ENCODE results near the gene NDUFAF5. TPM values are rescaled to one million over a fixed set of nuclear protein-coding genes. Genes with fewer than 3 reads are reported as not detected.

NDUFAF5 gene
- total RNA-seq, 4 donors from 2014 or later: 6.6 to 14.5 (median 10.4) TPM

DNA sequence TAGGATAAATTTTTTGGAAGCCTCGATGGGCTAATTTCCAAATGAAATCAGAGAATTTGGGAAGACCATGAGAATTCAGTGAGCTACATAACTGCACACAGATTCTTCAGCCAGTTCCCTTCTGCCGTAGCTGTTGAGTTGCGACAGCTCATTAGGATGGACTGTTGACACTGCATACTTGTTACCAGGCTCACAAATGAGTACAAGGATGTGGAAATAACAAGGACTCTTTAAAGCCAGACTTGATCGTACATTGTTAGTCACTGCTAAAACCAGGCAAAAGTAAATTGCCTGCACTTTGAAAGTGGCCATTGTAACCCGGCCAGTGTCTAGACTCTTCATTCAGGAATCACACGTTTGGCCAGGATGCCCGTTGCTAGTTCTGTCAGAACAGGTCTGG lies 37.0 kb downstream of the NDUFAF5 start:
- H3K9me3 ChIP-seq: no peaks in the 10 kb centered on the region
- intact Hi-C loops (cut with DNase I): no loop called here
- no peak overlapping the region for H3K27ac ChIP-seq
- H3K27me3 ChIP-seq: no peaks in the 10 kb centered on the region
- no peak overlapping the region for H3K4me3 ChIP-seq
- peaks cover 0 to 24% (median 4%) of the 10 kb centered on the region in 3 donors for H3K36me3 ChIP-seq
- DNase-seq: no peak
- 78 to 85% methylated on average over 7 of the region's 7 CpGs for WGBS, 2 donors
- TF ChIP-seq, protein P1, sequence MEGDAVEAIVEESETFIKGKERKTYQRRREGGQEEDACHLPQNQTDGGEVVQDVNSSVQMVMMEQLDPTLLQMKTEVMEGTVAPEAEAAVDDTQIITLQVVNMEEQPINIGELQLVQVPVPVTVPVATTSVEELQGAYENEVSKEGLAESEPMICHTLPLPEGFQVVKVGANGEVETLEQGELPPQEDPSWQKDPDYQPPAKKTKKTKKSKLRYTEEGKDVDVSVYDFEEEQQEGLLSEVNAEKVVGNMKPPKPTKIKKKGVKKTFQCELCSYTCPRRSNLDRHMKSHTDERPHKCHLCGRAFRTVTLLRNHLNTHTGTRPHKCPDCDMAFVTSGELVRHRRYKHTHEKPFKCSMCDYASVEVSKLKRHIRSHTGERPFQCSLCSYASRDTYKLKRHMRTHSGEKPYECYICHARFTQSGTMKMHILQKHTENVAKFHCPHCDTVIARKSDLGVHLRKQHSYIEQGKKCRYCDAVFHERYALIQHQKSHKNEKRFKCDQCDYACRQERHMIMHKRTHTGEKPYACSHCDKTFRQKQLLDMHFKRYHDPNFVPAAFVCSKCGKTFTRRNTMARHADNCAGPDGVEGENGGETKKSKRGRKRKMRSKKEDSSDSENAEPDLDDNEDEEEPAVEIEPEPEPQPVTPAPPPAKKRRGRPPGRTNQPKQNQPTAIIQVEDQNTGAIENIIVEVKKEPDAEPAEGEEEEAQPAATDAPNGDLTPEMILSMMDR (IDR thresholded peaks at IDR 0.05): no peak
- TF ChIP-seq POLR2A (IDR thresholded peaks at IDR 0.05): no peak
- H3K4me1 ChIP-seq: no peaks in the 10 kb centered on the region

DNA sequence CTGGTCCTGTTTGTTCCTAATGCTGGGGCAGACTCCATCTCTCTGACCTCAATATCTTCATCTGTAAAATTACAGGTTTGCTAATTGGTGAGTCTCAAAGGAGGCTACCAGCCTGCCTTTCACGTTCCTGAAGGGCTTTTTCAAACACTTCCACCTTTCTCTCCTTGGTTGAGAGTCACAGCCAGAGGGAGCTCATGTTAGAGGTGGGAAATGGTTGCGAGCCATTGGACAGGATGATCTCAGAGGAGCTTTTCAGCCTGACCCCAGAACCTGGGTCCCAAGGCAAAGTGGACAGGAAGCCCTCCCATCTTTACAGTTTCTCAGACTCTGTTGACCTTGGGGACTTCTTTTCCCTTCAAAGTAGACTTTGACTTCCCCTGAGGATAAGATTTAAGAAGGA lies 37.6 kb downstream of the NDUFAF5 start:
- Histone ChIP-seq H3K9me3 (no peaks in the 10 kb centered on the region), H3K4me1 (no peaks in the 10 kb centered on the region), H3K4me3 (no peak overlapping the region), H3K27me3 (no peaks in the 10 kb centered on the region), H3K36me3 (peaks cover 0 to 18% (median under 1%) of the 10 kb centered on the region in 3 donors), H3K27ac (no peak overlapping the region)
- 53 to 63% methylated on average over 2 of the region's 2 CpGs for WGBS, 2 donors
- TF ChIP-seq POLR2A (IDR thresholded peaks at IDR 0.05): no peak
- TF ChIP-seq, protein P1 (IDR thresholded peaks at IDR 0.05): no peak
- DNase-seq: no peak
- intact Hi-C loops (cut with DNase I): no loop called here

DNA sequence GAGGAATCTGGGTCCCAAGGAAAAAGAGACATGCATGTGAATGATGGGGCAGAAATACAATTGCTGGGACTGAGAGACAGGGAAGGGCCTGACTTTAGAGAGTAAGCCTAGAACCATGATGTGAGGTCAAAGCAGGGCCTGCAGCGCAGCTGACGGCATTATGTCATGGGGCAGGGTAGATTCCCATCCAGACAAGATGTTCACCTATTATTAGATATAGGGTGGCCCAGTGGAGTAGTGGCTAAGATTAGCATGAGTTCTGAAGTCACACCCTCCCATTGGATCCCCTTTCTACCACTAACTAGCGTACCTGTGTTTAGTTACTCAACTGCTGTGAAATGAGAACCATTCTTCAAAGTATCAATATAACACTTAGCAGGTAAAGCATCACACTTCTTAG lies 39.6 kb downstream of the NDUFAF5 start:
- peaks cover 0 to 4% (median 0%) of the 10 kb centered on the region in 3 donors for H3K36me3 ChIP-seq
- H3K27me3 ChIP-seq: no peaks in the 10 kb centered on the region
- H3K9me3 ChIP-seq: no peaks in the 10 kb centered on the region
- H3K27ac ChIP-seq: no peak overlapping the region
- 93 to 94% methylated on average over 3 of the region's 3 CpGs for WGBS, 2 donors
- intact Hi-C loops (cut with DNase I): no loop called here
- no peak for TF ChIP-seq POLR2A (IDR thresholded peaks at IDR 0.05)
- TF ChIP-seq, protein P1 (IDR thresholded peaks at IDR 0.05): no peak
- no peak for DNase-seq
- no peaks in the 10 kb centered on the region for H3K4me1 ChIP-seq
- no peak overlapping the region for H3K4me3 ChIP-seq

GRCh38 chr20:13825465-13825864 lies 40.6 kb downstream of the NDUFAF5 start:
- DNase-seq: no peak
- Histone ChIP-seq H3K4me1 (no peaks in the 10 kb centered on the region), H3K9me3 (no peaks in the 10 kb centered on the region), H3K27ac (no peak overlapping the region), H3K27me3 (no peaks in the 10 kb centered on the region), H3K4me3 (no peak overlapping the region), H3K36me3 (peaks cover 0 to 4% (median 0%) of the 10 kb centered on the region in 3 donors)
- intact Hi-C loops (cut with DNase I): loop anchor here (5.0 kb wide), 1 partner anchor 227 kb away; no protein-coding TSS in a partner anchor
- 54 to 58% methylated on average over 3 of the region's 5 CpGs for WGBS, 2 donors
- no peak for TF ChIP-seq POLR2A (IDR thresholded peaks at IDR 0.05)
- TF ChIP-seq, protein P1 (IDR thresholded peaks at IDR 0.05): no peak

- Histone ChIP-seq H3K4me3 (no peak overlapping the region), H3K27ac (no peak overlapping the region), H3K36me3 (no peaks in the 10 kb centered on the region), H3K27me3 (no peaks in the 10 kb centered on the region), H3K4me1 (no peaks in the 10 kb centered on the region), H3K9me3 (no peaks in the 10 kb centered on the region)
- intact Hi-C loops (cut with DNase I): no loop called here
- WGBS, 2 donors: 66 to 69% methylated on average over 3 of the region's 3 CpGs
- TF ChIP-seq POLR2A (IDR thresholded peaks at IDR 0.05): no peak
- TF ChIP-seq, protein P1 (IDR thresholded peaks at IDR 0.05): no peak
- no peak for DNase-seq
Measured at GRCh38 chr20:13831476-13831875, 46.6 kb downstream of the NDUFAF5 start.

Measured in esophagus squamous epithelium (tissue), 5 donors.